ENCODE measurements around the gene UNC5C.

Gene UNC5C

DNA sequence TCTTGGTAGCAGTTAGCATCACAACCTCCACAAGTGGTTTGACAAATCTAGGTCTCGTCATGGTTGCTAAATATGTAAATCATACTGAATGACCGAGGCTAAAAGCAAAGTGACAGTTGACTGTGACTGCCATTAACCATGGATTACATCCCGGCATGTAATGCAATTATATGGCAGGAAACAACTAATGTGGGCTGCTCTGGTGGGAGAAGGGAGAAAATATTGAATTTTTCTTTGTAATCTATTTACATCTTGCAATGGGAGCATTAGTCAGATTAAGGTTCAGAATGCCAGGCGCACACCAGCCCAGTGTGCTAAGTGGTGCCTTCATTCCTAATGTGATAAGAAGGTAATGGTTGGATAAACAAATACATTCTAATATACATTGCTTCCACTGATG, 35.8 kb downstream of the UNC5C start:
- Histone ChIP-seq H3K27me3 (no peaks in the 10 kb centered on the region), H3K9me3 (no peaks in the 10 kb centered on the region), H3K36me3 (peaks cover 8% of the 10 kb centered on the region), H3K4me1 (peaks cover 46% of the 10 kb centered on the region), H3K4me3 (ENCODE audit: low read depth, low read length) (no peak overlapping the region)
- DNase-seq: peak; percentile 80
- TF ChIP-seq, protein P1, sequence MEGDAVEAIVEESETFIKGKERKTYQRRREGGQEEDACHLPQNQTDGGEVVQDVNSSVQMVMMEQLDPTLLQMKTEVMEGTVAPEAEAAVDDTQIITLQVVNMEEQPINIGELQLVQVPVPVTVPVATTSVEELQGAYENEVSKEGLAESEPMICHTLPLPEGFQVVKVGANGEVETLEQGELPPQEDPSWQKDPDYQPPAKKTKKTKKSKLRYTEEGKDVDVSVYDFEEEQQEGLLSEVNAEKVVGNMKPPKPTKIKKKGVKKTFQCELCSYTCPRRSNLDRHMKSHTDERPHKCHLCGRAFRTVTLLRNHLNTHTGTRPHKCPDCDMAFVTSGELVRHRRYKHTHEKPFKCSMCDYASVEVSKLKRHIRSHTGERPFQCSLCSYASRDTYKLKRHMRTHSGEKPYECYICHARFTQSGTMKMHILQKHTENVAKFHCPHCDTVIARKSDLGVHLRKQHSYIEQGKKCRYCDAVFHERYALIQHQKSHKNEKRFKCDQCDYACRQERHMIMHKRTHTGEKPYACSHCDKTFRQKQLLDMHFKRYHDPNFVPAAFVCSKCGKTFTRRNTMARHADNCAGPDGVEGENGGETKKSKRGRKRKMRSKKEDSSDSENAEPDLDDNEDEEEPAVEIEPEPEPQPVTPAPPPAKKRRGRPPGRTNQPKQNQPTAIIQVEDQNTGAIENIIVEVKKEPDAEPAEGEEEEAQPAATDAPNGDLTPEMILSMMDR (IDR thresholded peaks at IDR 0.05; ENCODE audit: low read depth, low read length): no peak

DNA sequence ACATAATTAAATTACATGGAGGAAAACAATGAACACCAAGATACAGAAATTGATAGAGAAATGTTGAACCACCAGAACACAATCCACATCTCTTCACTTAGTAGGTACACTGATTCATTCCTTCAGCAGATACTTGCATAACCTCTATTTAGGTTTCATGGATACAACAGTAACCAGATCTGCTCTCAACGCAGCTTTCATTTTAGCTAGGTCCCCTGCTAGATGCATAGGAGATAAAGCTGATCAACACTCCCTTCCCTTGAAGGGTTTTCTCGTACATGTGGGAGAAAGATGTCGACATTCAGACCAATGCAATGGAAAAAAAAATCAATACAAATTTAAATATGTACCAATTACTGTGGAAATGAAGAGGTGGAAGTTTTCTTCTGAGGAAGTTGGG, 37.3 kb downstream of the UNC5C start:
- H3K36me3 ChIP-seq: peaks cover 13% of the 10 kb centered on the region
- H3K4me1 ChIP-seq: peaks cover 45% of the 10 kb centered on the region
- no peaks in the 10 kb centered on the region for H3K27me3 ChIP-seq
- DNase-seq: no peak
- no peak overlapping the region for H3K4me3 ChIP-seq (ENCODE audit: low read depth, low read length)
- H3K9me3 ChIP-seq: no peaks in the 10 kb centered on the region
- TF ChIP-seq, protein P1 (IDR thresholded peaks at IDR 0.05; ENCODE audit: low read depth, low read length): no peak

DNA sequence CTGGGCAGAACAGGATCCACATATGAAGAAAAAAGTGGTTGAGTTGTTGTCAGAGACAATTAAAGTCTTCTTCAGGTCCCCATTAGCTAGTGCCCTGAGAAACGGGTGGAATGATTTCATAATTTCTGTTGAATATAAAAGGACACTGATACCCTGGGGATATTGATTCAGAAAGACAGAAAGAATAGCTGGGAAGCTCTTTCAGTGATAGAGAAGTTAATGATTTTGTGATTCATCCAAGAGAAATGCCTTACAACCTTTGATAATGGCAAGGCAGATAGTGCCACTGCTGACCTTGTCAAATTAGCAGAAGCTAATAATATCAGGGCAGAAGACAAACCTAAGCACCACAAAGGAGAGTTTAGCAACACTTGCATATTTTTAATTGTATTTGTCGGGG, 37.9 kb downstream of the UNC5C start:
- peak overlapping the region; percentile 7; the same call in 1 of the 2 replicates for H3K4me3 ChIP-seq (ENCODE audit: low read depth, low read length)
- peak; percentile 15 for DNase-seq
- TF ChIP-seq, protein P1 (IDR thresholded peaks at IDR 0.05; ENCODE audit: low read depth, low read length): no peak
- H3K4me1 ChIP-seq: peaks cover 45% of the 10 kb centered on the region
- H3K36me3 ChIP-seq: peaks cover 13% of the 10 kb centered on the region
- H3K27me3 ChIP-seq: no peaks in the 10 kb centered on the region
- H3K9me3 ChIP-seq: no peaks in the 10 kb centered on the region

DNA sequence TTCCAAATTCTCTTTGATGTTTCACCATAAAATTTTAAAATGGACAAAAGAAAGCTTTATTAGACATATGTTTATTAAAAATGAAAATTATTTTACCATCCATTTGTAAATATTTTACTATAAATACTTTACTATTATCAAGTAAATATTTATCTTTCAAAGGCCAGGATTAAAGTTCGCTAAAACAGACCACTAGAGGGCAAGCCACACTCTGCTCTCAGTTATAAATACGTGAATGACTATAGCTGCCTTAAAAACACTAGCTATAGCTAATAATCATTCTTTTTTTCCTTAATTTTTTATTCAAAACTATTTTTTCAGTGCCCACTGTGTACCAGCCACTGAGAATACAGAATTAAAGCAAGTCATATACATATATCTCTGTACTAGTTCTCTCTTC, 38.6 kb downstream of the UNC5C start:
- Histone ChIP-seq H3K4me3 (ENCODE audit: low read depth, low read length) (peak overlapping the region; percentile 7; the same call in 1 of the 2 replicates), H3K36me3 (peaks cover 13% of the 10 kb centered on the region), H3K27me3 (no peaks in the 10 kb centered on the region), H3K4me1 (peaks cover 40% of the 10 kb centered on the region), H3K9me3 (no peaks in the 10 kb centered on the region)
- TF ChIP-seq, protein P1 (IDR thresholded peaks at IDR 0.05; ENCODE audit: low read depth, low read length): peak; percentile 80
- peak; percentile 21 for DNase-seq

DNA sequence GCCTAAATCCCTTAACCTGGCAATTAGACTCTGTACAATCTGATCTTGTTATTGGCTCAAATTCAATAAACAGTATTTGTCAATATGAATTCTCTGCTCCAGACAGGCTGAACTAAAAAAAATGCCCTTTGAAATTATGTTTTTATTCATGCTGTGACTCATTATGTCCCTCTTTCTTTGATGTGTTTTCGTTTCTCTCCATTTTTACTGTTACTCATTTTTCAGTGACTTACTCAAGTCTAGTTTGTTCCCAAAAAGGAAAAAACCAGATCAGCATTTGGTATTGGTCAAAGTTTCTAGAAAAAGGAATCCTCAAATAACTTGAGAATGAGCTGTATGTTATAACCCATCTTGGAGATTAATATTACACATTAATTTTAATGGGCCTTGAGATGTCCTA, 40.4 kb downstream of the UNC5C start:
- Histone ChIP-seq H3K9me3 (no peaks in the 10 kb centered on the region), H3K36me3 (peaks cover 20% of the 10 kb centered on the region), H3K4me3 (ENCODE audit: low read depth, low read length) (no peak overlapping the region), H3K4me1 (peaks cover 34% of the 10 kb centered on the region), H3K27me3 (no peaks in the 10 kb centered on the region)
- DNase-seq: no peak
- TF ChIP-seq, protein P1 (IDR thresholded peaks at IDR 0.05; ENCODE audit: low read depth, low read length): no peak

DNA sequence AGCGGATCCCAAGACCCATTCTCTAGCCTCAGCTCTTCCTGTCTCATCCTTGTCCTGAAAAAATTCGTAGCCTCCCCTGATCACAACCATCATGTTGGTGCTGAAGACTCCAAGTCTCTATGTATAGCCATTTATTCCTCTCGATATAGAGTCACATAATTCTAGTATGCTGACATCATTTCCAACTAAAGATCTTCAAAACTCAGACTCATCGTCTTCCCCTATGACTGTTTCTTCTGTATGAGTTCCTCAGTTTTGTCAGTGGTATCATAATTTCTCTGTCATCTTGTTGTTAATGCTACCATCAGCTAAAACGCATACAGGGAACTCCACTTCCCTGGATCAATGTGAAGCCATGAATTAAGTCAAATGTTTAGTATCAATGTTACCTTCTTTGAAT, 41.2 kb downstream of the UNC5C start:
- TF ChIP-seq, protein P1 (IDR thresholded peaks at IDR 0.05; ENCODE audit: low read depth, low read length): no peak
- Histone ChIP-seq H3K9me3 (no peaks in the 10 kb centered on the region), H3K4me1 (peaks cover 34% of the 10 kb centered on the region), H3K4me3 (ENCODE audit: low read depth, low read length) (no peak overlapping the region), H3K36me3 (peaks cover 26% of the 10 kb centered on the region), H3K27me3 (no peaks in the 10 kb centered on the region)
- DNase-seq: no peak

Measured in BE2C (cell line).